Measurements from ENCODE around the gene SNTG2.
"Not testable (repeated sequence)": the region's sequence is repeated elsewhere in the genome, so short reads cannot be mapped to it uniquely, and the experiment has no call there.

SNTG2 gene

GRCh38 chr2:1366546-1367134 lies 416.0 kb downstream of the SNTG2 start:
- no peak for DNase-seq (ENCODE audit: low read depth in 1 of 2, low spot score in 1 of 2)

- DNase-seq (ENCODE audit: low read depth in 1 of 2, low spot score in 1 of 2) = no peak
Observed at GRCh38 chr2:1367601-1368000, 417.0 kb downstream of the SNTG2 start.

- no peak for DNase-seq (ENCODE audit: low read depth in 1 of 2, low spot score in 1 of 2)
Observed at GRCh38 chr2:1369905-1370304, 419.3 kb downstream of the SNTG2 start.

GRCh38 chr2:1370461-1370860 lies 419.8 kb downstream of the SNTG2 start:
- no peak for DNase-seq (ENCODE audit: low read depth in 1 of 2, low spot score in 1 of 2)

GRCh38 chr2:1371082-1371481 lies 420.4 kb downstream of the SNTG2 start:
- DNase-seq (ENCODE audit: low read depth in 1 of 2, low spot score in 1 of 2) = no peak

- DNase-seq (ENCODE audit: low read depth in 1 of 2, low spot score in 1 of 2) = no peak
Observed at GRCh38 chr2:1373830-1374229, 423.2 kb downstream of the SNTG2 start.

- DNase-seq (ENCODE audit: low read depth in 1 of 2, low spot score in 1 of 2) = no peak
Observed at GRCh38 chr2:1374287-1374686, 423.6 kb downstream of the SNTG2 start.

- no peak for DNase-seq (ENCODE audit: low read depth in 1 of 2, low spot score in 1 of 2)
Observed at GRCh38 chr2:1375794-1376193, 425.1 kb downstream of the SNTG2 start.

- no peak for DNase-seq (ENCODE audit: low read depth in 1 of 2, low spot score in 1 of 2)
Observed at GRCh38 chr2:1377473-1377872, 426.8 kb downstream of the SNTG2 start.

- no peak for DNase-seq (ENCODE audit: low read depth in 1 of 2, low spot score in 1 of 2)
Observed at GRCh38 chr2:1378456-1379150, 428.0 kb downstream of the SNTG2 start.

- DNase-seq (ENCODE audit: low read depth in 1 of 2, low spot score in 1 of 2) = no peak
Observed at GRCh38 chr2:1381644-1382043, 431.0 kb downstream of the SNTG2 start.

GRCh38 chr2:1387954-1388725 lies 437.5 kb downstream of the SNTG2 start:
- DNase-seq (ENCODE audit: low read depth in 1 of 2, low spot score in 1 of 2) = not testable (repeated sequence)

GRCh38 chr2:1390118-1390517 lies 439.5 kb downstream of the SNTG2 start:
- not testable (repeated sequence) for DNase-seq (ENCODE audit: low read depth in 1 of 2, low spot score in 1 of 2)

- DNase-seq (ENCODE audit: low read depth in 1 of 2, low spot score in 1 of 2) = no peak
Observed at GRCh38 chr2:1393321-1393720, 442.7 kb downstream of the SNTG2 start.

- DNase-seq (ENCODE audit: low read depth in 1 of 2, low spot score in 1 of 2) = no peak
Observed at GRCh38 chr2:1394709-1395408, 444.2 kb downstream of the SNTG2 start.

- DNase-seq (ENCODE audit: low read depth in 1 of 2, low spot score in 1 of 2) = no peak
Observed at GRCh38 chr2:1397350-1397749, 446.7 kb downstream of the SNTG2 start.

- DNase-seq (ENCODE audit: low read depth in 1 of 2, low spot score in 1 of 2) = no peak
Observed at GRCh38 chr2:1398191-1398590, 447.5 kb downstream of the SNTG2 start.

- DNase-seq (ENCODE audit: low read depth in 1 of 2, low spot score in 1 of 2) = no peak
Observed at GRCh38 chr2:1400943-1401735, 450.5 kb downstream of the SNTG2 start.

- DNase-seq (ENCODE audit: low read depth in 1 of 2, low spot score in 1 of 2) = no peak
Observed at GRCh38 chr2:1402064-1402463, 451.4 kb downstream of the SNTG2 start.

GRCh38 chr2:1403565-1403964 lies 452.9 kb downstream of the SNTG2 start:
- DNase-seq (ENCODE audit: low read depth in 1 of 2, low spot score in 1 of 2) = no peak

GRCh38 chr2:1405124-1405523 lies 454.5 kb downstream of the SNTG2 start:
- DNase-seq (ENCODE audit: low read depth in 1 of 2, low spot score in 1 of 2) = no peak
